T-cell (primary cell): Measurements from ENCODE around the gene CNTNAP2. TPM values are rescaled to one million over a fixed set of nuclear protein-coding genes. Genes with fewer than 3 reads are reported as not detected.

Experiments used
- ATAC-seq, 4 experiments: fragments of 200-7000 bp in 3 of 4; fragments of 150-1000 bp in 1 of 4; cut with Tn5 transposase; replicated peaks in 1 of 4; 1 replicate in 3 of 4; 2 replicates in 1 of 4; pipeline ENCODE4 v1.10.0; 2021; ENCODE audit warnings: moderate library complexity in 3 of 4, mild to moderate bottlenecking in 2 of 4, moderate number of reproducible peaks in 1 of 4
- CTCF ChIA-PET, 2 donors: fragments of 300-600 bp; sonication (Branson Sonifier 250); formaldehyde crosslinking; loops; one replicate each; lab custom pipeline; 2022; ENCODE audit warnings: antibody characterized with exemption in 2 of 2; lab: Charles Lee
- POLR2A ChIA-PET, 2 donors: fragments of 300-600 bp; sonication (Branson Sonifier 250); formaldehyde crosslinking; loops; one replicate each; lab custom pipeline; 2022; ENCODE audit warnings: antibody characterized with exemption in 2 of 2; lab: Charles Lee
- DNase-seq, 35 experiments: peaks; one replicate each; pipeline versions ENCODE4 v3.0.0 to v3.0.0-alpha.2; 2013 to 2023
- H3K27ac ChIP-seq: one replicate; pipeline ENCODE4 v1.5.1; 2013; ENCODE audit warnings: low read length
- H3K27me3 ChIP-seq, 2 experiments: replicated peaks in 1 of 2; 1 replicate in 1 of 2; 2 replicates in 1 of 2; pipeline versions ENCODE4 v1.6.1 to v1.7.0; 2013; ENCODE audit warnings: low read length in 1 of 2, mixed read lengths in 1 of 2; ENCODE audit not compliant: control insufficient read depth in 2 of 2, insufficient read depth in 2 of 2; ENCODE audit errors: extremely low read depth in 1 of 2
- H3K36me3 ChIP-seq, 2 donors: 1 replicate in 1 of 2; 2 replicates in 1 of 2; pipeline versions ENCODE4 v1.6.1 to v1.7.0; 2013; ENCODE audit warnings: low read length in 1 of 2; ENCODE audit not compliant: control insufficient read depth in 2 of 2, insufficient read depth in 1 of 2; ENCODE audit errors: extremely low read depth in 1 of 2
- H3K4me1 ChIP-seq, 2 experiments: 1 replicate in 1 of 2; 2 replicates in 1 of 2; pipeline versions ENCODE4 v1.6.1 to v1.7.0; 2013; ENCODE audit warnings: low read length in 2 of 2, mixed read lengths in 1 of 2; ENCODE audit not compliant: insufficient read depth in 2 of 2, control insufficient read depth in 1 of 2; ENCODE audit errors: extremely low read depth in 1 of 2
- H3K4me3 ChIP-seq, 2 donors: 1 replicate in 1 of 2; 2 replicates in 1 of 2; pipeline versions ENCODE4 v1.5.1 to v1.7.0; 2013; ENCODE audit warnings: mild to moderate bottlenecking in 2 of 2, low read length in 1 of 2, moderate library complexity in 1 of 2; ENCODE audit not compliant: control insufficient read depth in 1 of 2; ENCODE audit errors: extremely low read depth in 1 of 2
- H3K9me3 ChIP-seq: 2 replicates; pipeline ENCODE4 v1.7.0; 2013
- H3K27ac Mint-ChIP-seq, 2 donors: one replicate each; pipeline ENCODE4 v1.8.0; 2020 to 2021; ENCODE audit warnings: mild to moderate bottlenecking in 2 of 2, mixed read lengths in 2 of 2
- H3K27me3 Mint-ChIP-seq, 2 donors: one replicate each; pipeline ENCODE4 v1.8.0; 2021 to 2022; ENCODE audit warnings: mixed read lengths in 2 of 2
- H3K36me3 Mint-ChIP-seq: one replicate; pipeline ENCODE4 v1.8.0; 2021; ENCODE audit warnings: mixed read lengths
- H3K4me1 Mint-ChIP-seq, 3 donors: one replicate each; pipeline ENCODE4 v1.8.0; 2020 to 2022; ENCODE audit warnings: mixed read lengths in 3 of 3, mild to moderate bottlenecking in 1 of 3
- H3K4me3 Mint-ChIP-seq, 3 donors: one replicate each; pipeline ENCODE4 v1.8.0; 2020 to 2022; ENCODE audit warnings: mild to moderate bottlenecking in 3 of 3, mixed read lengths in 3 of 3, moderate library complexity in 3 of 3
- H3K9me3 Mint-ChIP-seq, 3 donors: one replicate each; pipeline ENCODE4 v1.8.0; 2020 to 2022; ENCODE audit warnings: mixed read lengths in 3 of 3
- WGBS: methylation state at CpG from one replicate; pipeline ENCODE4 v1.1.5; 2013; ENCODE audit warnings: missing lambda C conversion rate; ENCODE audit not compliant: insufficient coverage; 5-methylcytosine and 5-hydroxymethylcytosine counted together
- total RNA-seq, 35 experiments: library from RNA in 6 of 35; stranded (reverse) in 6 of 35; fragments of 120-200 nt in 1 of 35; gene quantifications; one replicate each; pipeline versions ENCODE4 v1.2.1 to v1.2.4 and lab custom pipeline; 2013 to 2026

Gene CNTNAP2
- total RNA-seq, 5 donors from 2014 or later (not counting 1 experiment from before 2014, with no cell fraction given) = 0.15 to 0.72 (median 0.21) TPM

GRCh38 chr7:148394582-148394981 lies 2278.0 kb downstream of the CNTNAP2 start:
- ChIA-PET POLR2A (no interaction called here), CTCF (no interaction called here)
- Mint-ChIP-seq H3K36me3 (no peaks in the 10 kb centered on the region), H3K27me3 (peaks cover 33 to 38% of the 10 kb centered on the region in 2 donors), H3K9me3 (peaks cover 0 to under 1% (median 0%) of the 10 kb centered on the region in 3 donors), H3K4me1 (peaks cover 0 to 3% (median 0%) of the 10 kb centered on the region in 3 donors), H3K27ac (no peak overlapping the region), H3K4me3 (no peak overlapping the region)
- WGBS = 100% methylated on average over 2 of the region's 3 CpGs
- no peaks in the 10 kb centered on the region for H3K4me1 ChIP-seq
- peaks cover 2 to 8% of the 10 kb centered on the region in 2 experiments for H3K27me3 ChIP-seq
- H3K4me3 ChIP-seq = no peak overlapping the region
- DNase-seq (no peak), ATAC-seq (no peak)
- no peak overlapping the region for H3K27ac ChIP-seq
- H3K36me3 ChIP-seq = no peaks in the 10 kb centered on the region
- H3K9me3 ChIP-seq = no peaks in the 10 kb centered on the region

- H3K27ac Mint-ChIP-seq = no peak overlapping the region
- no peak overlapping the region for H3K4me3 Mint-ChIP-seq
- peaks cover 2 to 12% of the 10 kb centered on the region in 2 experiments for H3K27me3 ChIP-seq
- no peaks in the 10 kb centered on the region for H3K36me3 ChIP-seq
- ChIA-PET CTCF (no interaction called here), POLR2A (no interaction called here)
- WGBS = 90% methylated on average over 6 of the region's 7 CpGs
- no peak overlapping the region for H3K4me3 ChIP-seq
- DNase-seq (no peak), ATAC-seq (no peak)
- H3K4me1 Mint-ChIP-seq = peaks cover 0 to 3% (median 0%) of the 10 kb centered on the region in 3 donors
- H3K9me3 ChIP-seq = no peaks in the 10 kb centered on the region
- H3K27me3 Mint-ChIP-seq = peaks cover 36 to 45% of the 10 kb centered on the region in 2 donors
- no peak overlapping the region for H3K27ac ChIP-seq
- H3K4me1 ChIP-seq = no peaks in the 10 kb centered on the region
- H3K36me3 Mint-ChIP-seq = no peaks in the 10 kb centered on the region
- no peaks in the 10 kb centered on the region for H3K9me3 Mint-ChIP-seq
These were observed 2278.8 kb downstream of the CNTNAP2 start for GRCh38 chr7:148395352-148395811.

DNA sequence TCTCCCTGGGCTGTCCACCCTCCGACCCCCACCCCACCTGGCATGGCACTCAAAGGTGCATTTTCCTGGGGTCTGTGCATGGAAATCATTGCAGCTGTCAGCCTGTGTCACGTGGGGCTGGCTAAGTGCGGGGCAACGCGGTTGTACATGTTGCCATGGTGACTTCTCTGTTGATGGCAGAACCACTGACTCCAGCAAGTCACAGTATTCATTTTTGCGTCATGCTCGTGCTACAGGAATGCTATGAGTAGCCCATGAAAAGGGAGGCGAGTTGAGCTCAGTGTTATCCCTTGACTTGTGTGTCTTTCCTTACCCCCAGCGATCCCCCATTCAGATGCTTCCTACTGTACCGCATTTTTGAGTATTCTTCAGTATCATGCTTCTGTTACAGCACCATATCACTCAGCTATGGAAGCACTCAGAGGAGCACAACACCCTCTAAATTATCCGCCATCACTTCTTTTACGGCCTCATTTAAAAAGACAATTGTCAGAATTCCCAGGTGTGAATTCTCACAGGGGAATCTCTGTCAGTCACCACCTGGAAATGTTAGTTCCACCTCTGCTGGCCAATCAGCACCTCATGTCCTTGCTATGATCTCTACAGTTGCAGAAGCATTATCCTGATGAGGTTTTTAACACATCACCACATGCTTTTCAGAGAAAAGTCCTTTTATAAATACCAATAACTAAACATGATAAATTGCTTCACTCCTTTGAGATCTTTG lies 2279.6 kb downstream of the CNTNAP2 start:
- H3K27ac ChIP-seq = no peak overlapping the region
- ATAC-seq (no peak), DNase-seq (no peak)
- H3K9me3 ChIP-seq = no peaks in the 10 kb centered on the region
- Mint-ChIP-seq H3K4me3 (no peak overlapping the region), H3K4me1 (peaks cover 0 to 3% (median 0%) of the 10 kb centered on the region in 3 donors), H3K9me3 (no peaks in the 10 kb centered on the region), H3K27ac (no peak overlapping the region), H3K36me3 (no peaks in the 10 kb centered on the region), H3K27me3 (peaks cover 43 to 51% of the 10 kb centered on the region in 2 donors)
- H3K4me1 ChIP-seq = no peaks in the 10 kb centered on the region
- 78% methylated on average over 12 of the region's 12 CpGs for WGBS
- ChIA-PET CTCF (interaction anchor here in 1 of 2 donors (0.8 kb wide), 1 partner anchor 145 kb away, joined by 3 read pairs; no protein-coding TSS in a partner anchor), POLR2A (no interaction called here)
- no peaks in the 10 kb centered on the region for H3K36me3 ChIP-seq
- peaks cover 2 to 14% of the 10 kb centered on the region in 2 experiments for H3K27me3 ChIP-seq
- no peak overlapping the region for H3K4me3 ChIP-seq

- Mint-ChIP-seq H3K4me3 (no peak overlapping the region), H3K9me3 (no peaks in the 10 kb centered on the region), H3K27ac (no peak overlapping the region), H3K4me1 (peaks cover 0 to 3% (median 0%) of the 10 kb centered on the region in 3 donors), H3K27me3 (peaks cover 49 to 58% of the 10 kb centered on the region in 2 donors), H3K36me3 (no peaks in the 10 kb centered on the region)
- H3K9me3 ChIP-seq = no peaks in the 10 kb centered on the region
- ATAC-seq = no peak
- H3K4me1 ChIP-seq = no peaks in the 10 kb centered on the region
- H3K27me3 ChIP-seq = peaks cover 2 to 14% of the 10 kb centered on the region in 2 experiments
- no peaks in the 10 kb centered on the region for H3K36me3 ChIP-seq
- CTCF ChIA-PET = interaction anchor here in 1 of 2 donors (0.8 kb wide), 1 partner anchor 144 kb away, joined by 3 read pairs; no protein-coding TSS in a partner anchor
- DNase-seq = no peak
- POLR2A ChIA-PET = no interaction called here
- H3K4me3 ChIP-seq = no peak overlapping the region
- H3K27ac ChIP-seq = no peak overlapping the region
- no CpG with 5 or more reads among the region's 1 CpG for WGBS
These were observed 2280.5 kb downstream of the CNTNAP2 start for GRCh38 chr7:148397056-148397455.

DNA sequence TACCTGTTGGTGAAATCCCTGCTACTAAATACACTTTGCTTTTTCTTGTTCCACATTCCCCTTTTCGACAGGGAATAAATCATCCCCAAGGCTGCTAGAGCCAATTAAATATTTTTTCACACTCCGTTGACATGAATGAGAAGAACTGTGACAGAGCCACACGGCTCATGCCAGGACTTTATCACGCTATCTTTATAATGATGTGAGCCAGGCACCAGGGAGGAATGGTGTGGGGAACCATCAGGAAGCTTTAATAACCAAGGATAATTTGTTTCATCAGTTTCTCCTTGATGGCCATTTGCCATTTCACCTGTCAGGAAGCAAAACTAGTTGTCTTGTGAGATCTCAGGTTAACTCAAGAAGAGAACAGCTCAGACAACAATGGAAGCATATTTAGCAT lies 2280.9 kb downstream of the CNTNAP2 start:
- Histone ChIP-seq H3K36me3 (no peaks in the 10 kb centered on the region), H3K27ac (no peak overlapping the region), H3K4me1 (no peaks in the 10 kb centered on the region), H3K4me3 (no peak overlapping the region), H3K27me3 (peaks cover 3 to 14% of the 10 kb centered on the region in 2 experiments), H3K9me3 (no peaks in the 10 kb centered on the region)
- Mint-ChIP-seq H3K27me3 (peaks cover 51 to 60% of the 10 kb centered on the region in 2 donors), H3K4me1 (peaks cover 0 to 3% (median 0%) of the 10 kb centered on the region in 3 donors), H3K4me3 (no peak overlapping the region), H3K36me3 (no peaks in the 10 kb centered on the region), H3K27ac (no peak overlapping the region), H3K9me3 (no peaks in the 10 kb centered on the region)
- DNase-seq = no peak
- 75% methylated on average over 4 of the region's 4 CpGs for WGBS
- ATAC-seq = no peak
- ChIA-PET POLR2A (no interaction called here), CTCF (no interaction called here)

DNA sequence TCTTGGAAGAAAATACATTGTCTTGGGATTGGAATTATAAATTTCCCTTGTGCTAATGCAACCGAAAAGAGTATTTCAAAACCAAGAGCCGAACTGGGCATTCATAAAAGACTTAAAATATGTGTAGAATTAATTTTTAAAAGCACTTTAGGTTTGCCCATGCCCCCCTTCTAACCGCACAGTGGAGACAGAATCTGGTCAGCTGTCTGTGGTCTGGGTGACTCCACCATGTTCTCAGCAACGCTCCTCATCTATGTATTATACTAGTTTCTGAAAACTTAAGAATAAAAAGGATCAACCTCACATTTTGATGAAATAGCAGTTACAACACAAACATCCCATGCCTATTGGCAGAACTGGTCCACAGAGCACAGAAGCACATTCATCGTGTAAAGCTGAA lies 2281.4 kb downstream of the CNTNAP2 start:
- Histone ChIP-seq H3K4me3 (no peak overlapping the region), H3K9me3 (no peaks in the 10 kb centered on the region), H3K27ac (no peak overlapping the region), H3K27me3 (peaks cover 3 to 14% of the 10 kb centered on the region in 2 experiments), H3K4me1 (no peaks in the 10 kb centered on the region), H3K36me3 (no peaks in the 10 kb centered on the region)
- Mint-ChIP-seq H3K27ac (no peak overlapping the region), H3K9me3 (no peaks in the 10 kb centered on the region), H3K4me3 (no peak overlapping the region), H3K36me3 (no peaks in the 10 kb centered on the region), H3K4me1 (peaks cover 0 to 3% (median 0%) of the 10 kb centered on the region in 3 donors), H3K27me3 (peaks cover 52 to 61% of the 10 kb centered on the region in 2 donors)
- ATAC-seq = no peak
- POLR2A ChIA-PET = no interaction called here
- DNase-seq = no peak
- WGBS = no CpG with 5 or more reads among the region's 5 CpGs
- CTCF ChIA-PET = no interaction called here
